Liver (tissue), 9 donors: Measurements from ENCODE around the gene ZNF816. TPM values are rescaled to one million over a fixed set of nuclear protein-coding genes. Genes with fewer than 3 reads are reported as not detected.
A peak's percentile ranks its signal among the peaks of the same experiment; 100 is the strongest.

Experiments used
- DNase-seq: peaks from one replicate; pipeline ENCODE4 v3.0.0-alpha.2; 2017; ENCODE audit warnings: low spot score
- H3K27ac ChIP-seq, 2 donors: one replicate each; pipeline ENCODE4 v1.7.0; 2013; ENCODE audit warnings: inconsistent platforms in 2 of 2, low read length in 2 of 2, control low read depth in 1 of 2, low read depth in 1 of 2, mild to moderate bottlenecking in 1 of 2
- H3K27me3 ChIP-seq, 4 donors: one replicate each; pipeline versions ENCODE4 v1.6.1 to v1.7.0; 2013; ENCODE audit warnings: low read length in 3 of 4, inconsistent platforms in 1 of 4, mild to moderate bottlenecking in 1 of 4, moderate library complexity in 1 of 4; ENCODE audit not compliant: control insufficient read depth in 4 of 4, insufficient read depth in 4 of 4
- H3K36me3 ChIP-seq, 4 donors: one replicate each; pipeline versions ENCODE4 v1.6.1 to v1.7.0; 2013; ENCODE audit warnings: low read length in 3 of 4, mild to moderate bottlenecking in 3 of 4, low read depth in 1 of 4, moderate library complexity in 1 of 4; ENCODE audit not compliant: control insufficient read depth in 4 of 4, insufficient read depth in 3 of 4
- H3K4me1 ChIP-seq, 4 donors: one replicate each; pipeline versions ENCODE4 v1.6.1 to v1.7.0; 2013; ENCODE audit warnings: low read length in 3 of 4, mild to moderate bottlenecking in 3 of 4, moderate library complexity in 1 of 4; ENCODE audit not compliant: control insufficient read depth in 4 of 4, insufficient read depth in 4 of 4
- H3K4me3 ChIP-seq, 3 donors: one replicate each; pipeline versions ENCODE4 v1.6.1 to v1.7.0; 2013; ENCODE audit warnings: low read length in 3 of 3, control low read depth in 1 of 3, low read depth in 1 of 3, mild to moderate bottlenecking in 1 of 3
- H3K9ac ChIP-seq, 2 donors: one replicate each; pipeline ENCODE4 v1.7.0; 2013; ENCODE audit warnings: low read length in 2 of 2, mild to moderate bottlenecking in 2 of 2, moderate library complexity in 2 of 2, control low read depth in 1 of 2, low read depth in 1 of 2
- H3K9me3 ChIP-seq, 4 donors: one replicate each; pipeline versions ENCODE4 v1.6.1 to v1.7.0; 2013; ENCODE audit warnings: low read length in 3 of 4; ENCODE audit not compliant: control insufficient read depth in 4 of 4
- EGR1 ChIP-seq, 2 donors: IDR thresholded peaks; 2 replicates each; pipeline ENCODE4 v1.6.1; 2016 to 2018; ENCODE audit warnings: antibody characterized with exemption in 2 of 2, low read depth in 2 of 2
- FOXA1 ChIP-seq: IDR thresholded peaks from 2 replicates; pipeline ENCODE4 v1.6.1; 2016; ENCODE audit warnings: antibody characterized with exemption
- FOXA2 ChIP-seq: IDR thresholded peaks from 2 replicates; pipeline ENCODE4 v1.6.1; 2016; ENCODE audit warnings: antibody characterized with exemption
- GABPA ChIP-seq, 2 donors: IDR thresholded peaks in 1 of 2; conservative IDR thresholded peaks in 1 of 2; 2 replicates each; pipeline ENCODE4 v1.6.1; 2016; ENCODE audit warnings: antibody characterized with exemption in 2 of 2, mild to moderate bottlenecking in 1 of 2, moderate library complexity in 1 of 2
- HNF4A ChIP-seq, 2 donors: conservative IDR thresholded peaks; 2 replicates each; pipeline ENCODE4 v1.6.1; 2016; ENCODE audit warnings: antibody characterized with exemption in 2 of 2, mild to moderate bottlenecking in 2 of 2
- HNF4G ChIP-seq: IDR thresholded peaks from 2 replicates; pipeline ENCODE4 v1.6.1; 2016; ENCODE audit warnings: antibody characterized with exemption
- JUND ChIP-seq, 2 donors: IDR thresholded peaks; 2 replicates each; pipeline ENCODE4 v1.6.1; 2016; ENCODE audit warnings: antibody characterized with exemption in 2 of 2
- NR2F2 ChIP-seq: IDR thresholded peaks from 2 replicates; pipeline ENCODE4 v1.6.1; 2016; ENCODE audit warnings: antibody characterized with exemption
- RXRA ChIP-seq, 2 donors: IDR thresholded peaks; 2 replicates each; pipeline ENCODE4 v1.6.1; 2017 to 2018; ENCODE audit warnings: antibody characterized with exemption in 2 of 2, mild to moderate bottlenecking in 1 of 2
- SP1 ChIP-seq: IDR thresholded peaks from 2 replicates; pipeline ENCODE4 v1.6.1; 2018; ENCODE audit warnings: antibody characterized with exemption, mild to moderate bottlenecking
- TAF1 ChIP-seq: conservative IDR thresholded peaks from 2 replicates; pipeline ENCODE4 v1.6.1; 2016; ENCODE audit warnings: antibody characterized with exemption, mild to moderate bottlenecking
- WGBS: extraction: QIAGEN DNeasy Blood & Tissue Kit; methylation state at CpG from one replicate; pipeline ENCODE4 v1.1.7; 2013; 5-methylcytosine and 5-hydroxymethylcytosine counted together
- polyA plus RNA-seq, 2 donors: library from polyadenylated mRNA; stranded (reverse) in 1 of 2; unstranded in 1 of 2; fragments of 200-250 nt in 1 of 2; fragments of >200 nt in 1 of 2; fragmentation: Nextera tagmentation in 1 of 2; extraction: Ambion mirVana in 1 of 2; gene quantifications; one replicate each; pipeline versions ENCODE4 v1.2.1 to v1.2.3, GENCODE V29; 2013 to 2015
- total RNA-seq, 2 donors: library from RNA; depleted of rRNA; stranded (reverse); fragments of >200 nt; gene quantifications; one replicate each; pipeline ENCODE4 v1.2.3, GENCODE V29; 2014
- TF ChIP-seq, protein P1 (sequence below): fragments of 150-350 bp; IDR thresholded peaks from 2 replicates; pipeline ENCODE4 v1.5.1; 2017; ENCODE audit warnings: improper control_type of control experiment, low read depth, low read length; ENCODE audit not compliant: missing input control
- TF ChIP-seq, protein P2 (sequence below): IDR thresholded peaks from 2 replicates; pipeline ENCODE4 v1.6.1; 2016; ENCODE audit warnings: antibody characterized with exemption
- TF ChIP-seq, protein P3 (sequence below): IDR thresholded peaks from 2 replicates; pipeline ENCODE4 v1.6.1; 2016; ENCODE audit warnings: antibody characterized with exemption
- donor health status: healthy.
- donor health status: healthy.
- donor health status: healthy.
- donor health status: healthy.
- donor health status: healthy.

The ZNF816 gene
- total and polyA plus RNA-seq, 4 donors = 0.93 to 6.5 (median 1.7) TPM

DNA sequence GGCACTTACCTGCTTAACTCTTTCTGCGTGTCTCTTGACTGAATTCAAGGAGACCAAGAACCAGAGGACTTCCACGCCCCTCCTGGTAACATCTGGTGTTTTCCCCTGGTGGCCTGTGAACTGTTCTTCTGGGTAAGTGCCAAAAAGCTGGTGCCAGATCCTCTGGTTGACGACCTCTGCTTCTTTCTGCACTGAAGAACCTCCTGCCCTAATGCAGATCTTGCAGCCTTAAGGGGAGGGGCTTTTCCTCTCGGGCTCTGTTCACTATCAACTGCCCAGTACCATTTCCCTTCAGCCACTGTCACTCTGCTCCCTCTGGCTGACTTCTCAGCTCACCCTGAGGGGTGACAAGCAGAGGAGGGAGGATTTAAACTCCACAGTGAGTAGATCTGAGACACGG lies 44.9 kb upstream of the ZNF816 start (continued):
- TF ChIP-seq, protein P1, sequence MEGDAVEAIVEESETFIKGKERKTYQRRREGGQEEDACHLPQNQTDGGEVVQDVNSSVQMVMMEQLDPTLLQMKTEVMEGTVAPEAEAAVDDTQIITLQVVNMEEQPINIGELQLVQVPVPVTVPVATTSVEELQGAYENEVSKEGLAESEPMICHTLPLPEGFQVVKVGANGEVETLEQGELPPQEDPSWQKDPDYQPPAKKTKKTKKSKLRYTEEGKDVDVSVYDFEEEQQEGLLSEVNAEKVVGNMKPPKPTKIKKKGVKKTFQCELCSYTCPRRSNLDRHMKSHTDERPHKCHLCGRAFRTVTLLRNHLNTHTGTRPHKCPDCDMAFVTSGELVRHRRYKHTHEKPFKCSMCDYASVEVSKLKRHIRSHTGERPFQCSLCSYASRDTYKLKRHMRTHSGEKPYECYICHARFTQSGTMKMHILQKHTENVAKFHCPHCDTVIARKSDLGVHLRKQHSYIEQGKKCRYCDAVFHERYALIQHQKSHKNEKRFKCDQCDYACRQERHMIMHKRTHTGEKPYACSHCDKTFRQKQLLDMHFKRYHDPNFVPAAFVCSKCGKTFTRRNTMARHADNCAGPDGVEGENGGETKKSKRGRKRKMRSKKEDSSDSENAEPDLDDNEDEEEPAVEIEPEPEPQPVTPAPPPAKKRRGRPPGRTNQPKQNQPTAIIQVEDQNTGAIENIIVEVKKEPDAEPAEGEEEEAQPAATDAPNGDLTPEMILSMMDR = no peak
- TF ChIP-seq HNF4A (conservative IDR thresholded peaks at IDR 0.05) (no peak), RXRA (IDR thresholded peaks at IDR 0.05) (no peak), TAF1 (no peak), HNF4G (no peak), FOXA1 (no peak)
- TF ChIP-seq, protein P2, sequence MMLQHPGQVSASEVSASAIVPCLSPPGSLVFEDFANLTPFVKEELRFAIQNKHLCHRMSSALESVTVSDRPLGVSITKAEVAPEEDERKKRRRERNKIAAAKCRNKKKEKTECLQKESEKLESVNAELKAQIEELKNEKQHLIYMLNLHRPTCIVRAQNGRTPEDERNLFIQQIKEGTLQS = no peak

GRCh38 chr19:53007200-53007599 lies 44.5 kb upstream of the ZNF816 start:
- Histone ChIP-seq H3K36me3 (no peaks in the 10 kb centered on the region), H3K27ac (no peak overlapping the region), H3K9ac (no peak overlapping the region), H3K4me1 (no peaks in the 10 kb centered on the region), H3K9me3 (peaks cover 3 to 17% (median 9%) of the 10 kb centered on the region in 4 donors), H3K27me3 (no peaks in the 10 kb centered on the region), H3K4me3 (no peak overlapping the region)
- no peak for DNase-seq
- TF ChIP-seq RXRA (IDR thresholded peaks at IDR 0.05) (no peak), SP1 (no peak), FOXA2 (no peak), NR2F2 (no peak), FOXA1 (no peak), TAF1 (no peak), HNF4G (no peak), JUND (IDR thresholded peaks at IDR 0.05) (no peak), EGR1 (IDR thresholded peaks at IDR 0.05; ENCODE audit: low read depth in 2 of 2) (no peak)
- TF ChIP-seq, protein P1 = no peak
- 63% methylated on average over 7 of the region's 7 CpGs for WGBS

DNA sequence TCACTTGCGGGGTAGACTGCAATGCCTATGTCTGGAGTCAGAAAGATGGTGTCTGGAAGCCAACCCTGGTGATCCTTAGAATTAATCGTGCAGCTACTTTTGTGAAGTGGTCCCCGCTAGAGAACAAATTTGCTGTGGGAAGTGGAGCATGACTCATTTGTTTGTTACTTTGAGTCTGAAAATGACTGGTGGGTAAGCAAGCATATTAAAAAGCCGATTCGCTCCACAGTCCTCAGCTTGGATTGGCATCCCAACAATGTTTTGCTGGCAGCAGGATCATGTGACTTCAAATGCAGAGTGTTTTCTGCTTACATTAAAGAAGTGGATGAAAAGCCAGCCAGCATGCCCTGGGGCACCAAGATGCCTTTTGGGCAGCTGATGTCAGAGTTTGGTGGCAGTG lies 41.6 kb upstream of the ZNF816 start:
- Histone ChIP-seq H3K27ac (no peak overlapping the region), H3K4me1 (no peaks in the 10 kb centered on the region), H3K9ac (no peak overlapping the region), H3K36me3 (no peaks in the 10 kb centered on the region), H3K9me3 (peaks cover 0 to 8% (median 4%) of the 10 kb centered on the region in 4 donors), H3K27me3 (no peaks in the 10 kb centered on the region), H3K4me3 (peak overlapping the region in 1 of 3 donors; percentile 18)
- DNase-seq = no peak
- TF ChIP-seq, protein P3, sequence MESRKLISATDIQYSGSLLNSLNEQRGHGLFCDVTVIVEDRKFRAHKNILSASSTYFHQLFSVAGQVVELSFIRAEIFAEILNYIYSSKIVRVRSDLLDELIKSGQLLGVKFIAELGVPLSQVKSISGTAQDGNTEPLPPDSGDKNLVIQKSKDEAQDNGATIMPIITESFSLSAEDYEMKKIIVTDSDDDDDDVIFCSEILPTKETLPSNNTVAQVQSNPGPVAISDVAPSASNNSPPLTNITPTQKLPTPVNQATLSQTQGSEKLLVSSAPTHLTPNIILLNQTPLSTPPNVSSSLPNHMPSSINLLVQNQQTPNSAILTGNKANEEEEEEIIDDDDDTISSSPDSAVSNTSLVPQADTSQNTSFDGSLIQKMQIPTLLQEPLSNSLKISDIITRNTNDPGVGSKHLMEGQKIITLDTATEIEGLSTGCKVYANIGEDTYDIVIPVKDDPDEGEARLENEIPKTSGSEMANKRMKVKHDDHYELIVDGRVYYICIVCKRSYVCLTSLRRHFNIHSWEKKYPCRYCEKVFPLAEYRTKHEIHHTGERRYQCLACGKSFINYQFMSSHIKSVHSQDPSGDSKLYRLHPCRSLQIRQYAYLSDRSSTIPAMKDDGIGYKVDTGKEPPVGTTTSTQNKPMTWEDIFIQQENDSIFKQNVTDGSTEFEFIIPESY = no peak
- TF ChIP-seq GABPA (IDR thresholded peaks at IDR 0.05 in 1 of 2, conservative IDR thresholded peaks at IDR 0.05 in 1 of 2) = no peak
- 91% methylated on average over 5 of the region's 5 CpGs for WGBS
